HCT116 (cell line): ENCODE results near the gene ATP2A3.

ENCODE experiments used
- CTCF ChIP-seq, 3 experiments: fragments of 200-600 bp in 1 of 3; sonication (generic) in 1 of 3; IDR thresholded peaks in 2 of 3; conservative IDR thresholded peaks in 1 of 3; 2 replicates each; pipeline ENCODE4 v1.5.1; 2012 to 2017; ENCODE audit warnings: low read depth in 2 of 3, low read length in 2 of 3, antibody characterized with exemption in 1 of 3, borderline replicate concordance in 1 of 3, control low read depth in 1 of 3, mild to moderate bottlenecking in 1 of 3, mixed read lengths in 1 of 3, mixed run types in 1 of 3, moderate library complexity in 1 of 3; ENCODE audit not compliant: insufficient read depth in 1 of 3
- POLR2A ChIP-seq: IDR thresholded peaks from 2 replicates; pipeline ENCODE4 v1.7.0; 2011; ENCODE audit warnings: borderline replicate concordance; ENCODE audit not compliant: insufficient read depth, insufficient read length; ENCODE audit errors: extremely low read depth
- RAD21 ChIP-seq: IDR thresholded peaks from 2 replicates; pipeline ENCODE4 v1.6.1; 2012; ENCODE audit warnings: low read depth, mild to moderate bottlenecking
- REST ChIP-seq: IDR thresholded peaks from 2 replicates; pipeline ENCODE4 v1.6.1; 2012; ENCODE audit warnings: low read depth
- YY1 ChIP-seq: IDR thresholded peaks from 2 replicates; pipeline ENCODE4 v1.6.1; 2011; ENCODE audit warnings: low read length, low read depth, moderate library complexity, mild to moderate bottlenecking; ENCODE audit not compliant: insufficient replicate concordance; ENCODE audit errors: extremely low read depth
- TF ChIP-seq, protein P1 (sequence below): IDR thresholded peaks from 2 replicates; pipeline ENCODE4 v1.6.1; 2012

- TF ChIP-seq REST = no peak
- TF ChIP-seq, protein P1, sequence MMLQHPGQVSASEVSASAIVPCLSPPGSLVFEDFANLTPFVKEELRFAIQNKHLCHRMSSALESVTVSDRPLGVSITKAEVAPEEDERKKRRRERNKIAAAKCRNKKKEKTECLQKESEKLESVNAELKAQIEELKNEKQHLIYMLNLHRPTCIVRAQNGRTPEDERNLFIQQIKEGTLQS = no peak
- TF ChIP-seq POLR2A = no peak
- no peak for TF ChIP-seq RAD21
- TF ChIP-seq CTCF (IDR thresholded peaks at IDR 0.05 in 2 of 3, conservative IDR thresholded peaks at IDR 0.05 in 1 of 3; ENCODE audit: borderline replicate concordance in 1 of 3, insufficient read depth in 1 of 3, low read depth in 2 of 3, low read length in 2 of 3) = no peak
- TF ChIP-seq YY1 = no peak
Observed at GRCh38 chr17:3903881-3904290, 60.4 kb downstream of the ATP2A3 start.
